GM12878 (cell line): ENCODE data around the gene PCYOX1L. TPM values are rescaled to one million over a fixed set of nuclear protein-coding genes. Genes with fewer than 3 reads are reported as not detected.
A peak's percentile ranks its signal among the peaks of the same experiment; 100 is the strongest.
"Not testable (repeated sequence)": the region's sequence is repeated elsewhere in the genome, so short reads cannot be mapped to it uniquely, and the experiment has no call there.

Experiments used
- ATAC-seq: fragments of 200-7000 bp; cut with Tn5 transposase; 3 replicates; pipeline ENCODE4 v1.9.1; 2020; ENCODE audit warnings: mild to moderate bottlenecking, moderate library complexity
- BruUV-seq: library from RNA; stranded (reverse); fragments of 400-500 nt; replicated peaks from 2 replicates; lab custom pipeline; 2021; lab: Mats Ljungman, UMichigan
- CTCF ChIA-PET: fragments of 300-600 bp; sonication (Branson Sonifier 250); formaldehyde crosslinking; extraction: SDS; loops from one replicate; lab custom pipeline; 2021; ENCODE audit warnings: inconsistent platforms; lab: Yijun Ruan, JAX
- POLR2A ChIA-PET: fragments of 350-600 bp; formaldehyde crosslinking; extraction: SDS; loops from one replicate; lab custom pipeline; 2021; ENCODE audit warnings: inconsistent platforms; lab: Charles Lee
- RAD21 ChIA-PET: fragments of 300-600 bp; sonication (Branson Sonifier 250); formaldehyde crosslinking; loops from one replicate; lab custom pipeline; 2023; ENCODE audit warnings: antibody characterized with exemption; ENCODE audit not compliant: unreplicated experiment; lab: Charles Lee
- SMC1A ChIA-PET: fragments of 300-600 bp; sonication (Branson Sonifier 250); formaldehyde crosslinking; loops from one replicate; lab custom pipeline; 2023; ENCODE audit not compliant: unreplicated experiment, uncharacterized antibody; lab: Charles Lee
- DNase-seq: peaks from one replicate; pipeline ENCODE4 v3.0.0-alpha.2; 2011; ENCODE audit warnings: low read depth, low spot score
- FAIRE-seq: peaks from 3 replicates; lab custom pipeline; 2011; peaks lifted over from hg19 to GRCh38; lab: Jason Lieb, UNC
- H2AFZ ChIP-seq: 2 replicates; pipeline ENCODE4 v1.6.0; 2011; ENCODE audit warnings: low read depth, low read length, control low read depth; ENCODE audit not compliant: control insufficient read depth
- H3K27ac ChIP-seq: 2 replicates; pipeline ENCODE4 v1.5.1; 2011; ENCODE audit warnings: control low read depth; ENCODE audit not compliant: control insufficient read depth, insufficient read depth
- H3K27me3 ChIP-seq, 2 experiments: replicated peaks in 1 of 2; 2 replicates each; pipeline versions ENCODE4 v1.6.0 to v1.6.1; 2011; ENCODE audit warnings: low read length in 1 of 2; ENCODE audit not compliant: control insufficient read depth in 2 of 2, insufficient read depth in 2 of 2
- H3K36me3 ChIP-seq, 2 experiments: 2 replicates each; pipeline ENCODE4 v1.5.1; 2011; ENCODE audit warnings: low read length in 1 of 2; ENCODE audit not compliant: control insufficient read depth in 2 of 2, insufficient read depth in 2 of 2
- H3K4me1 ChIP-seq: 2 replicates; pipeline ENCODE4 v1.6.1; 2011; ENCODE audit warnings: mild to moderate bottlenecking, low read length, moderate library complexity, mixed read lengths; ENCODE audit not compliant: control insufficient read depth, insufficient read depth
- H3K4me2 ChIP-seq: 2 replicates; pipeline ENCODE4 v1.6.0; 2011; ENCODE audit warnings: control low read depth; ENCODE audit not compliant: control insufficient read depth, insufficient read depth
- H3K4me3 ChIP-seq: fragments of 200-600 bp; sonication (generic); 2 replicates; pipeline ENCODE4 v1.5.1; 2016
- H3K79me2 ChIP-seq: 2 replicates; pipeline ENCODE4 v1.6.0; 2011; ENCODE audit warnings: low read length; ENCODE audit not compliant: control insufficient read depth, insufficient read depth
- H3K9ac ChIP-seq: 2 replicates; pipeline ENCODE4 v1.8.0; 2011; ENCODE audit warnings: low read length, control low read depth, mixed read lengths; ENCODE audit not compliant: control insufficient read depth, insufficient read depth
- H3K9me3 ChIP-seq: replicated peaks from 3 replicates; pipeline ENCODE4 v1.5.1; 2011; ENCODE audit warnings: mild to moderate bottlenecking, low read length; ENCODE audit not compliant: control insufficient read depth, insufficient read depth
- H4K20me1 ChIP-seq: 2 replicates; pipeline ENCODE4 v1.6.0; 2011; ENCODE audit not compliant: control insufficient read depth, insufficient read depth
- WGBS: methylation state at CpG from one replicate; pipeline ENCODE4 v1.1.6; 2016; ENCODE audit warnings: low lambda C conversion rate; ENCODE audit not compliant: insufficient replicate concordance, insufficient coverage; ENCODE audit errors: missing lambda C conversion rate; 5-methylcytosine and 5-hydroxymethylcytosine counted together
- in situ Hi-C: fragments of 300-500 bp; cut with MboI; formaldehyde crosslinking; loops from 9 replicates; pipeline ENCODE4 v1.14.3; 2018; ENCODE audit warnings: mixed read lengths
- intact Hi-C: fragments of 100-400 bp; cut with micrococcal nuclease; formaldehyde crosslinking; loops from one replicate; pipeline ENCODE4 v1.14.2; 2022; ENCODE audit not compliant: unreplicated experiment
- polyA plus RNA-seq, 11 experiments: library from polyadenylated mRNA; depleted of rRNA in 4 of 11; unstranded in 6 of 11; stranded (reverse) in 5 of 11; fragments of >200 nt; fragmentation: Nextera tagmentation in 4 of 11; fragmentation: Illumina TruSeq in 1 of 11; extraction: Ambion mirVana in 4 of 11; extraction: Trizol in 1 of 11; gene quantifications; 1 replicate in 1 of 11; 2 replicates in 10 of 11; pipeline versions ENCODE4 v1.2.1 to v1.2.3, GENCODE V29; 2011 to 2016; ENCODE audit warnings: inconsistent platforms in 2 of 11, missing spikeins in 2 of 11, low read depth in 1 of 11
- total RNA-seq, 4 experiments: library from RNA; depleted of rRNA in 3 of 4; stranded (reverse); fragments of >200 nt in 3 of 4; fragmentation: Illumina TruSeq in 1 of 4; extraction: Trizol in 1 of 4; gene quantifications; 2 replicates each; pipeline versions ENCODE4 v1.2.1 to v1.2.3, GENCODE V29; 2013 to 2021
- TF ChIP-seq, protein P1 (sequence below): fragments of 450-650 bp; IDR thresholded peaks from 2 replicates; pipeline ENCODE4 v1.6.1; 2017; ENCODE audit warnings: mild to moderate bottlenecking, moderate library complexity

The PCYOX1L gene
- total and polyA plus RNA-seq, 10 of the 15 experiments (the other 5 are each of a cell fraction or from before 2014, with no cell fraction given) = 2.9 to 17.0 (median 12.9) TPM

GRCh38 chr5:149398747-149399266 lies 41.0 kb downstream of the PCYOX1L start:
- H3K27me3 ChIP-seq, BruUV-seq, H3K9me3 ChIP-seq: not testable (repeated sequence)
- TF ChIP-seq, protein P1, sequence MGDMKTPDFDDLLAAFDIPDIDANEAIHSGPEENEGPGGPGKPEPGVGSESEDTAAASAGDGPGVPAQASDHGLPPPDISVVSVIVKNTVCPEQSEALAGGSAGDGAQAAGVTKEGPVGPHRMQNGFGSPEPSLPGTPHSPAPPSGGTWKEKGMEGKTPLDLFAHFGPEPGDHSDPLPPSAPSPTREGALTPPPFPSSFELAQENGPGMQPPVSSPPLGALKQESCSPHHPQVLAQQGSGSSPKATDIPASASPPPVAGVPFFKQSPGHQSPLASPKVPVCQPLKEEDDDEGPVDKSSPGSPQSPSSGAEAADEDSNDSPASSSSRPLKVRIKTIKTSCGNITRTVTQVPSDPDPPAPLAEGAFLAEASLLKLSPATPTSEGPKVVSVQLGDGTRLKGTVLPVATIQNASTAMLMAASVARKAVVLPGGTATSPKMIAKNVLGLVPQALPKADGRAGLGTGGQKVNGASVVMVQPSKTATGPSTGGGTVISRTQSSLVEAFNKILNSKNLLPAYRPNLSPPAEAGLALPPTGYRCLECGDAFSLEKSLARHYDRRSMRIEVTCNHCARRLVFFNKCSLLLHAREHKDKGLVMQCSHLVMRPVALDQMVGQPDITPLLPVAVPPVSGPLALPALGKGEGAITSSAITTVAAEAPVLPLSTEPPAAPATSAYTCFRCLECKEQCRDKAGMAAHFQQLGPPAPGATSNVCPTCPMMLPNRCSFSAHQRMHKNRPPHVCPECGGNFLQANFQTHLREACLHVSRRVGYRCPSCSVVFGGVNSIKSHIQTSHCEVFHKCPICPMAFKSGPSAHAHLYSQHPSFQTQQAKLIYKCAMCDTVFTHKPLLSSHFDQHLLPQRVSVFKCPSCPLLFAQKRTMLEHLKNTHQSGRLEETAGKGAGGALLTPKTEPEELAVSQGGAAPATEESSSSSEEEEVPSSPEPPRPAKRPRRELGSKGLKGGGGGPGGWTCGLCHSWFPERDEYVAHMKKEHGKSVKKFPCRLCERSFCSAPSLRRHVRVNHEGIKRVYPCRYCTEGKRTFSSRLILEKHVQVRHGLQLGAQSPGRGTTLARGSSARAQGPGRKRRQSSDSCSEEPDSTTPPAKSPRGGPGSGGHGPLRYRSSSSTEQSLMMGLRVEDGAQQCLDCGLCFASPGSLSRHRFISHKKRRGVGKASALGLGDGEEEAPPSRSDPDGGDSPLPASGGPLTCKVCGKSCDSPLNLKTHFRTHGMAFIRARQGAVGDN = peak; percentile 55; the same call in 1 of the 2 replicates
- TF ChIP-seq, all 136 proteins: peak for 1; not testable (repeated sequence) for 135
- H3K4me1 ChIP-seq, H3K4me2 ChIP-seq, H2AFZ ChIP-seq, SMC1A ChIA-PET, DNase-seq, H3K27ac ChIP-seq, POLR2A ChIA-PET, H3K36me3 ChIP-seq, FAIRE-seq, H3K9ac ChIP-seq, H3K79me2 ChIP-seq, H4K20me1 ChIP-seq, intact Hi-C loops, CTCF ChIA-PET, in situ Hi-C loops, H3K4me3 ChIP-seq: not testable (repeated sequence)
- peak; percentile 67 for ATAC-seq
- WGBS = 47% methylated on average over 7 of the region's 7 CpGs
- RAD21 ChIA-PET = interaction anchor here (1.1 kb wide), 2 partner anchors 17 to 53 kb away, joined by 4 read pairs; no protein-coding TSS in a partner anchor
